ENCODE data around the gene POU2F1. TPM values are rescaled to one million over a fixed set of nuclear protein-coding genes. Genes with fewer than 3 reads are reported as not detected.

The POU2F1 gene
- total RNA-seq, 2 donors from 2014 or later, result 22.9 to 40.2 TPM

- no peak overlapping the region for H3K27ac Mint-ChIP-seq
- no peaks in the 10 kb centered on the region for H3K36me3 Mint-ChIP-seq
- ATAC-seq, result no peak
- H3K9me3 Mint-ChIP-seq, result no peaks in the 10 kb centered on the region
- H3K4me3 Mint-ChIP-seq, result no peak overlapping the region
- peaks cover 22 to 31% of the 10 kb centered on the region in 2 donors for H3K4me1 Mint-ChIP-seq (ENCODE audit: low read depth in 2 of 2)
- DNase-seq (ENCODE audit: low spot score), result no peak
- no peaks in the 10 kb centered on the region for H3K27me3 Mint-ChIP-seq
These were observed 111.0 kb downstream of the POU2F1 start for GRCh38 chr1:167331650-167332049.

GRCh38 chr1:167332503-167332902 is 111.8 kb downstream of the POU2F1 start:
- ATAC-seq (no peak), DNase-seq (ENCODE audit: low spot score) (no peak)
- no peak overlapping the region for H3K27ac Mint-ChIP-seq
- no peak overlapping the region for H3K4me3 Mint-ChIP-seq
- H3K27me3 Mint-ChIP-seq, result no peaks in the 10 kb centered on the region
- peaks cover 5% of the 10 kb centered on the region for H3K36me3 Mint-ChIP-seq
- peaks cover 22 to 31% of the 10 kb centered on the region in 2 donors for H3K4me1 Mint-ChIP-seq (ENCODE audit: low read depth in 2 of 2)
- H3K9me3 Mint-ChIP-seq, result no peaks in the 10 kb centered on the region

- H3K9me3 Mint-ChIP-seq, result no peaks in the 10 kb centered on the region
- H3K36me3 Mint-ChIP-seq, result peaks cover 7% of the 10 kb centered on the region
- H3K27ac Mint-ChIP-seq, result no peak overlapping the region
- H3K4me1 Mint-ChIP-seq (ENCODE audit: low read depth in 2 of 2), result peaks cover 22 to 31% of the 10 kb centered on the region in 2 donors
- DNase-seq (ENCODE audit: low spot score) (no peak), ATAC-seq (no peak)
- H3K27me3 Mint-ChIP-seq, result no peaks in the 10 kb centered on the region
- no peak overlapping the region for H3K4me3 Mint-ChIP-seq
These were observed 112.4 kb downstream of the POU2F1 start for GRCh38 chr1:167333124-167333523.

- no peak overlapping the region for H3K27ac Mint-ChIP-seq
- peaks cover 16 to 31% of the 10 kb centered on the region in 2 donors for H3K4me1 Mint-ChIP-seq (ENCODE audit: low read depth in 2 of 2)
- no peaks in the 10 kb centered on the region for H3K27me3 Mint-ChIP-seq
- peaks cover 7% of the 10 kb centered on the region for H3K36me3 Mint-ChIP-seq
- DNase-seq (ENCODE audit: low spot score) (no peak), ATAC-seq (no peak)
- no peak overlapping the region for H3K4me3 Mint-ChIP-seq
- no peaks in the 10 kb centered on the region for H3K9me3 Mint-ChIP-seq
These were observed 113.0 kb downstream of the POU2F1 start for GRCh38 chr1:167333703-167334102.

- Mint-ChIP-seq H3K27ac (no peak overlapping the region), H3K4me3 (no peak overlapping the region), H3K36me3 (peaks cover 7% of the 10 kb centered on the region), H3K4me1 (ENCODE audit: low read depth in 2 of 2) (peaks cover 10 to 11% of the 10 kb centered on the region in 2 donors), H3K9me3 (no peaks in the 10 kb centered on the region), H3K27me3 (no peaks in the 10 kb centered on the region)
- ATAC-seq, result no peak
- DNase-seq (ENCODE audit: low spot score), result no peak
These were observed 118.7 kb downstream of the POU2F1 start for GRCh38 chr1:167339405-167339804.

- no peaks in the 10 kb centered on the region for H3K9me3 Mint-ChIP-seq
- no peak overlapping the region for H3K27ac Mint-ChIP-seq
- peaks cover 13 to 15% of the 10 kb centered on the region in 2 donors for H3K4me1 Mint-ChIP-seq (ENCODE audit: low read depth in 2 of 2)
- H3K36me3 Mint-ChIP-seq, result no peaks in the 10 kb centered on the region
- no peak for DNase-seq (ENCODE audit: low spot score)
- H3K27me3 Mint-ChIP-seq, result no peaks in the 10 kb centered on the region
- H3K4me3 Mint-ChIP-seq, result no peak overlapping the region
- ATAC-seq, result no peak
These were observed 122.2 kb downstream of the POU2F1 start for GRCh38 chr1:167342846-167343245.

GRCh38 chr1:167344112-167344511 is 123.4 kb downstream of the POU2F1 start:
- DNase-seq (ENCODE audit: low spot score) (no peak), ATAC-seq (no peak)
- no peak overlapping the region for H3K27ac Mint-ChIP-seq
- peaks cover 13 to 15% of the 10 kb centered on the region in 2 donors for H3K4me1 Mint-ChIP-seq (ENCODE audit: low read depth in 2 of 2)
- no peak overlapping the region for H3K4me3 Mint-ChIP-seq
- H3K9me3 Mint-ChIP-seq, result no peaks in the 10 kb centered on the region
- H3K27me3 Mint-ChIP-seq, result no peaks in the 10 kb centered on the region
- H3K36me3 Mint-ChIP-seq, result no peaks in the 10 kb centered on the region

- Mint-ChIP-seq H3K27ac (no peak overlapping the region), H3K27me3 (no peaks in the 10 kb centered on the region), H3K4me3 (no peak overlapping the region), H3K36me3 (no peaks in the 10 kb centered on the region), H3K4me1 (ENCODE audit: low read depth in 2 of 2) (peaks cover 13 to 15% of the 10 kb centered on the region in 2 donors), H3K9me3 (no peaks in the 10 kb centered on the region)
- DNase-seq (ENCODE audit: low spot score) (no peak), ATAC-seq (no peak)
These were observed 124.1 kb downstream of the POU2F1 start for GRCh38 chr1:167344615-167345385.

GRCh38 chr1:167345386-167345733 is 124.7 kb downstream of the POU2F1 start:
- DNase-seq (ENCODE audit: low spot score) (no peak), ATAC-seq (no peak)
- H3K4me3 Mint-ChIP-seq, result no peak overlapping the region
- no peaks in the 10 kb centered on the region for H3K36me3 Mint-ChIP-seq
- no peak overlapping the region for H3K27ac Mint-ChIP-seq
- peaks cover 13 to 15% of the 10 kb centered on the region in 2 donors for H3K4me1 Mint-ChIP-seq (ENCODE audit: low read depth in 2 of 2)
- H3K27me3 Mint-ChIP-seq, result no peaks in the 10 kb centered on the region
- H3K9me3 Mint-ChIP-seq, result no peaks in the 10 kb centered on the region

- Mint-ChIP-seq H3K4me1 (ENCODE audit: low read depth in 2 of 2) (peaks cover 15 to 17% of the 10 kb centered on the region in 2 donors), H3K27me3 (no peaks in the 10 kb centered on the region), H3K4me3 (no peak overlapping the region), H3K36me3 (peaks cover 5% of the 10 kb centered on the region), H3K9me3 (no peaks in the 10 kb centered on the region), H3K27ac (no peak overlapping the region)
- no peak for DNase-seq (ENCODE audit: low spot score)
- no peak for ATAC-seq
These were observed 136.6 kb downstream of the POU2F1 start for GRCh38 chr1:167357305-167357704.

- DNase-seq (ENCODE audit: low spot score), result no peak
- no peaks in the 10 kb centered on the region for H3K27me3 Mint-ChIP-seq
- H3K4me1 Mint-ChIP-seq (ENCODE audit: low read depth in 2 of 2), result peaks cover 15 to 17% of the 10 kb centered on the region in 2 donors
- H3K9me3 Mint-ChIP-seq, result no peaks in the 10 kb centered on the region
- ATAC-seq, result no peak
- H3K36me3 Mint-ChIP-seq, result peaks cover 5% of the 10 kb centered on the region
- H3K27ac Mint-ChIP-seq, result no peak overlapping the region
- H3K4me3 Mint-ChIP-seq, result no peak overlapping the region
These were observed 138.6 kb downstream of the POU2F1 start for GRCh38 chr1:167359295-167359694.

GRCh38 chr1:167360120-167360519 is 139.4 kb downstream of the POU2F1 start:
- Mint-ChIP-seq H3K9me3 (no peaks in the 10 kb centered on the region), H3K4me3 (no peak overlapping the region), H3K36me3 (peaks cover 5% of the 10 kb centered on the region), H3K27ac (no peak overlapping the region), H3K4me1 (ENCODE audit: low read depth in 2 of 2) (peaks cover 15 to 17% of the 10 kb centered on the region in 2 donors), H3K27me3 (no peaks in the 10 kb centered on the region)
- no peak for ATAC-seq
- no peak for DNase-seq (ENCODE audit: low spot score)

- peaks cover 15 to 17% of the 10 kb centered on the region in 2 donors for H3K4me1 Mint-ChIP-seq (ENCODE audit: low read depth in 2 of 2)
- H3K9me3 Mint-ChIP-seq, result no peaks in the 10 kb centered on the region
- H3K27ac Mint-ChIP-seq, result no peak overlapping the region
- ATAC-seq (no peak), DNase-seq (ENCODE audit: low spot score) (no peak)
- no peaks in the 10 kb centered on the region for H3K27me3 Mint-ChIP-seq
- H3K4me3 Mint-ChIP-seq, result no peak overlapping the region
- peaks cover 5% of the 10 kb centered on the region for H3K36me3 Mint-ChIP-seq
These were observed 142.0 kb downstream of the POU2F1 start for GRCh38 chr1:167362638-167363037.

- ATAC-seq (no peak), DNase-seq (ENCODE audit: low spot score) (no peak)
- Mint-ChIP-seq H3K36me3 (peaks cover 3% of the 10 kb centered on the region), H3K4me1 (ENCODE audit: low read depth in 2 of 2) (peaks cover 8 to 9% of the 10 kb centered on the region in 2 donors), H3K27me3 (no peaks in the 10 kb centered on the region), H3K27ac (no peak overlapping the region), H3K4me3 (no peak overlapping the region), H3K9me3 (no peaks in the 10 kb centered on the region)
These were observed 144.1 kb downstream of the POU2F1 start for GRCh38 chr1:167364826-167365225.

GRCh38 chr1:167365360-167365759 is 144.7 kb downstream of the POU2F1 start:
- Mint-ChIP-seq H3K9me3 (no peaks in the 10 kb centered on the region), H3K27ac (no peak overlapping the region), H3K4me1 (ENCODE audit: low read depth in 2 of 2) (peaks cover 4 to 8% of the 10 kb centered on the region in 2 donors), H3K4me3 (no peak overlapping the region), H3K27me3 (no peaks in the 10 kb centered on the region), H3K36me3 (no peaks in the 10 kb centered on the region)
- ATAC-seq (no peak), DNase-seq (ENCODE audit: low spot score) (no peak)
